GM10266 (cell line): ENCODE data around the gene AGAP1.

Experiments used
- DNase-seq: peaks from one replicate; pipeline ENCODE4 v3.0.0; 2012; ENCODE audit errors: extremely low spot score
- TF ChIP-seq, protein P1 (sequence below): IDR thresholded peaks from 2 replicates; pipeline ENCODE4 v1.5.1; 2012; ENCODE audit warnings: mild to moderate bottlenecking, low read depth; ENCODE audit not compliant: control insufficient read depth, insufficient read depth; ENCODE audit errors: missing control alignments

Gene AGAP1

DNA sequence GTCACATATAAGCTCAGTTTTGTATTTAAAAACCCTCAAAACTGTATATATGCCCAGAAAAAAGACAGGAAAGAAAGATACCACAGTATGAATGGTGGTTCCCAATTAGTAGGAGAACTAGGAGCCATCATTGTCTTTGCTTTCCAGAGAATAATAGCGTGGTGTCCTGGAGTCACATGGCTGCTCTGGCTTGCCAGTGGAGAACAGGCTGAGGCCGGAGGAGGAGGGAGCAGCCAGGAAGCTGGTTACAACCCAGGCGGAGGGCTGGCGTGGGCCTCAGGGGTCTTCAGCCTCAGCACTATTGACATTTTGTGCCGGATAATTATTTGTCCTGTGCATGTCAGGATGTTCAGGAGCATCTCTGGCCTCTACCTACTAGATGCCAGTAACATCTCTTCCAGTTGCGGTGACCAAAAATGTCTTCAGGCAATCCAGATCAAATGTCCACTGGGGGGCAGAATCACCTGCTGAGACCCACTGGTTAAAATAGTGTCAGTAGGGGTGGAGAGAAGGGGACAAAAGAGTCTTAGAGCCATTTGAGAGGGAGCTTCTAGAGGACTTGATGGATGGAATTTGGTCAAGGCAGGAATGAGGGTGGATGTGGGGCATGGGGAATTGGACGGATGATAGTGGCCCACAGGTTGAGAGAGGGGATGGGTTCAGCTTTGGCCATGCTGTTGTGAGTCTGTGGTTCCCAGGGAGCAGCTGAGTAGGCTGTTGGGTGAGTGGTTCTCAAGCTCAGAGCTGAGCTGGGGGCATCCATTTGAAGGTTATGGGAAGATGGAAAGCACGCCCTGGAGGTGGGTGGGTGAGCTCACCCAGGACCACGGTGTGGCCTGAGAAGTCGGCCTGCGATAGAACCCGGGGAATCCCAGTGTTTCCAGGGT lies 144.9 kb downstream of the AGAP1 start:
- no peak for DNase-seq
- TF ChIP-seq, protein P1, sequence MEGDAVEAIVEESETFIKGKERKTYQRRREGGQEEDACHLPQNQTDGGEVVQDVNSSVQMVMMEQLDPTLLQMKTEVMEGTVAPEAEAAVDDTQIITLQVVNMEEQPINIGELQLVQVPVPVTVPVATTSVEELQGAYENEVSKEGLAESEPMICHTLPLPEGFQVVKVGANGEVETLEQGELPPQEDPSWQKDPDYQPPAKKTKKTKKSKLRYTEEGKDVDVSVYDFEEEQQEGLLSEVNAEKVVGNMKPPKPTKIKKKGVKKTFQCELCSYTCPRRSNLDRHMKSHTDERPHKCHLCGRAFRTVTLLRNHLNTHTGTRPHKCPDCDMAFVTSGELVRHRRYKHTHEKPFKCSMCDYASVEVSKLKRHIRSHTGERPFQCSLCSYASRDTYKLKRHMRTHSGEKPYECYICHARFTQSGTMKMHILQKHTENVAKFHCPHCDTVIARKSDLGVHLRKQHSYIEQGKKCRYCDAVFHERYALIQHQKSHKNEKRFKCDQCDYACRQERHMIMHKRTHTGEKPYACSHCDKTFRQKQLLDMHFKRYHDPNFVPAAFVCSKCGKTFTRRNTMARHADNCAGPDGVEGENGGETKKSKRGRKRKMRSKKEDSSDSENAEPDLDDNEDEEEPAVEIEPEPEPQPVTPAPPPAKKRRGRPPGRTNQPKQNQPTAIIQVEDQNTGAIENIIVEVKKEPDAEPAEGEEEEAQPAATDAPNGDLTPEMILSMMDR = no peak

DNA sequence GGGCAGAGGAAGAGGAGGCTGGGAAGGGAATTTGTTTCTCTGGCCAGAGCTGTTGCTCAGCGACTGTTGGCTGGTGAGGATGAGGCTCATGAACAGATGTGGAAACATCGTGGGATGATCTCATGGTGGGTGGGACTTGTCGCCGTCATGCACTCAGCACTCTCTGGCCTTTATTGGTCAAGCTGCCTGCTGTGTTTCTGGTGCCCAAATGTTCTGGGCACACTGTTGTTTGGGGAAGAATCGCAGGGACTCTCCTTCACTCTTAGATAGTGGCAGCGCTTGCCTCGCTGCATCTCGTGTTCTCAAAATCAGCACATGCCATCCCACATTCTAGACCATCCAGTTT lies 145.6 kb downstream of the AGAP1 start:
- DNase-seq = no peak
- TF ChIP-seq, protein P1 = no peak

DNA sequence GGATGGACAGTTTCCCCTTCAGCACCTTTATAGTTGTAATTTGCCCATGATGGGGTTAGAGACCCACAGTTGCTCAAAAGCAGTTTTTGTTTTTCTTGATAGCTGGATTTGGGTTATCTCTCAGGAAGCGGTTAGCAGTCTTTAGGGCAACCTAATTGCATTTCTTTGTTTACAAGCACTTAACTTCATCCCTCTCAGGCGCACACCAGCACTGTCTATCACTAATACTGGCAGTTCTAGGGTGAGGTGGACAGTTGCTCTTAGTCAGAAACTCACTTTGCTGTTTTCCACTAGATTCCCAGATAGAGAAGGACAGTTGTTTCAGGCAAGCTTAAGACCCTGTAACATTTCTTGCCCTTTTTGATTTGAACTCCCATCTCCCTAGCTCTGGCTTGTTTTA lies 146.0 kb downstream of the AGAP1 start:
- no peak for DNase-seq
- TF ChIP-seq, protein P1 = no peak

DNA sequence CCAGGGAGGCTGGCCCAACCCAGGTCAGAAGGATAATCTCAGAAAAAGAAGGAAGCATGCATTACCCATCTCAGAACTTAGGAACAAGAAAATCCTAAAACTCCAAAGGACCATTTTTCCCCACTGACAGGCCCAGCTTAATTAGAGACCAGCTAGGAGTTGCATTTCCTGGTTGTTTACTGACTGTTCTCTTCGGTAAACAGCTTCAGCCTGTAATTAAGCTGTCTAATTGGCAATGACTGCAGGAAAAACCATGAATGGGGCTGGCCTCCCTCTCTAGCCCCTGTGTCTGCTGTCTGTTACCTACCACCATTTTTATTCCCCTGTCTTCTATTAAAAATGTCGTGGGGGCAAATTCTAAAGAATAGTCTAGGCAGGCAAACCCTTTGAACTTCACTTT lies 146.5 kb downstream of the AGAP1 start:
- DNase-seq = no peak
- TF ChIP-seq, protein P1 = no peak

DNA sequence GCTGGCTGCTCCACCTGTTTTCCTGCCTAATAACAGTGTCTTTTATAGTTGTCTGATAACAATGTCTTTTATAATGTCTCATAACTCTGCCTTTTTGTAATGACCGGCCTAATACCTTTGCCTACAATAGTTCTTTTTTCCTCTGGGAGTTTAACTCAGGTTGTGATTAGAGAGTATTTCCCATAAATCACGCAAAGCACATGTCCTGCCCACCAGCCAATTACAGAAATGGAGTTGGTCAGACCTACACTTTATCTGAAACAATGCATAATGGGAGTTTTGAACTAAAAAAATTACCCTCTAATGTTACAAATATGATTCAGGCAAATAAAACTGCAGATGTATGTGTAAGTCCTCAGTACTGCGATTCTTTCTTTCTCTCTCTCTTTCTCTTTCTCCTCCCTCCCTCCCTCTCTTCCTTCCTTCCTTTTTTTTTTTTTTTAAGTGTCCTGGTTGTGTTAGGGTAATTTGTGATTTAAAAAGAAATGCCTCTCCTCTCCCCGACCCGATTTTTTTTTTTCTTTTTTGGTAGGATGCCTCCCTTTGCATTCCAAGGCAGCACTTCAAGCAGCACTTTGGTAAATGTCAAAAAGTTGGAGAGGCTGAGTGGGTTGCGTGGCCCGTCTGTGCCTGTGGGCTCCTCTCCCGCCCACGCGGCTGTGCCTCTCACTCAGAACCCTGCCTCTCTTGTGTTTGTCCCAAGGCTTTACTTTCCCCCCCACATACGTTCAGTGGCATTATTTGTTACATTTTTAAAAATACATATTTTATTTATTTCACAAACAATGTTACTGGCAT lies 147.3 kb downstream of the AGAP1 start:
- no peak for DNase-seq
- TF ChIP-seq, protein P1 = no peak

DNA sequence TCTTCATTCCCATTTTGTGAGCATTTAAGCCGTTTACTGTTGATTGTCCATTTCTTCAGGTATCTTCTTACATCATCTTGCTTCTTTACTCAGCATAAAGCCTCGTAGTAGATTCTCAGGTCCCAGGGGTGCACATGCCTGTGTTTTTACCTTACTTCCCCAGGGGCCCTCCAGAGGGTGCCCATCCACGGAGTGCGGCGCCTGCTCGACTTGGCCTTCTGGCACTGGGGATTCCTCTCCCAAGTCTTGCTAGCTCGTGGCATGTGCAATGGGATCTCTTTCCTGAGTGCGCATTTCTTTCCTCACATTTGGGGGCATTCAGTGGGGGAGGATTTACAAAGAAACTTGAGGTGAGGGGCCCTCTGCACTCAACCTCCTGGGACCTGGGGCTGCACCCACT lies 148.1 kb downstream of the AGAP1 start:
- TF ChIP-seq, protein P1 = no peak
- no peak for DNase-seq

DNA sequence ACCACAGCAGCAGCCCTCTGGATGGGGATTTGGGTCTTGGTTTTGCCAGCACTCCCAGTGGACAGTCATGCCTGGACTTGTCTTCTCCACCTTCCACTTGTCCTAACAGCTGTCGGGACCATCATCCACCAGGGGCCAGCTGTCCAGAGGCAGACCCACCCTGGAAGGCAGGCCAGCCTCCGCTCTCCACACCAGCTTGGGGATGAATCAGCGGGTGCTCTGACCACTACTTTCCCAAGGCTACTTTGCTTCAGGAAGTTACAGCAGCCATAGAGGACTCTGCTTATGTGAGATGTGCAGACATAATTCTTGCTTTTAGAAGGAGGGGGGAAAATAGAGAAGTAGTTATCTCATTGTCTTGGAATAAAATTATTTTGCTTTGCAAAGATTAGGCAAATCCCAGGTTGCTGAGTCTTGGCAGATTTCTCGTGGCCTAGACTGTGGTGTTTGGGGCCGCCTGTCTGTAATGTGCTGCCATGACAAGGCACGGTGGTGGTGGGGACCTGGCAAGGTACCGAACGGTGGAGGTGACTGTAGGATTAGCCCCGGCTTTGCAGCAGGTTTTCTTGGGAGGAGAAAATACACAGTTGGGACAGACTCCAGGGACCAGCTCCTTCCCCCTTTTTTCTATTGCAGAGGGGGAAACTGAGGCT lies 148.7 kb downstream of the AGAP1 start:
- no peak for DNase-seq
- TF ChIP-seq, protein P1 = no peak
